BLaER1 (cell line): ENCODE measurements around the gene DGCR8.

Experiments used
- H3K27ac ChIP-seq: shearing (Covaris generic); formaldehyde crosslinking; 2 replicates; pipeline ENCODE4 v1.8.1; 2022
- H3K27me3 ChIP-seq: shearing (Covaris generic); formaldehyde crosslinking; 2 replicates; pipeline ENCODE4 v1.8.1; 2022
- H3K36me3 ChIP-seq: shearing (Covaris generic); formaldehyde crosslinking; 2 replicates; pipeline ENCODE4 v1.8.1; 2022
- H3K4me1 ChIP-seq: shearing (Covaris generic); formaldehyde crosslinking; 2 replicates; pipeline ENCODE4 v1.8.1; 2022
- H3K4me2 ChIP-seq: shearing (Covaris generic); formaldehyde crosslinking; 2 replicates; pipeline ENCODE4 v1.8.1; 2022
- H3K4me3 ChIP-seq: shearing (Covaris generic); formaldehyde crosslinking; 2 replicates; pipeline ENCODE4 v1.8.1; 2022
- H3K9ac ChIP-seq: shearing (Covaris generic); formaldehyde crosslinking; 2 replicates; pipeline ENCODE4 v1.8.1; 2022
- H3K9me3 ChIP-seq: shearing (Covaris generic); formaldehyde crosslinking; 2 replicates; pipeline ENCODE4 v1.8.1; 2022
- H4K20me1 ChIP-seq: shearing (Covaris generic); formaldehyde crosslinking; 2 replicates; pipeline ENCODE4 v1.8.1; 2022
- Cebpa-rat ChIP-seq: shearing (Covaris generic); IDR thresholded peaks from 2 replicates; pipeline ENCODE4 v1.8.1; 2022

The DGCR8 gene

GRCh38 chr22:20052309-20053259 lies 27.5 kb upstream of the DGCR8 start:
- no peaks in the 10 kb centered on the region for H3K27me3 ChIP-seq
- peak overlapping the region; percentile 73; the same call in 1 of the 2 replicates for H3K9ac ChIP-seq
- peaks cover 16% of the 10 kb centered on the region for H3K9me3 ChIP-seq
- no peak for TF ChIP-seq Cebpa-rat
- peaks cover 58% of the 10 kb centered on the region for H3K4me1 ChIP-seq
- peak overlapping the region; percentile 97 for H3K4me2 ChIP-seq
- H3K36me3 ChIP-seq: peaks cover 67% of the 10 kb centered on the region
- H3K27ac ChIP-seq: peak overlapping the region; percentile 90
- H4K20me1 ChIP-seq: no peaks in the 10 kb centered on the region
- 0 out of 2 replicates have a peak overlapping the region, but pooled peaks have one; percentile 45 for H3K4me3 ChIP-seq

DNA sequence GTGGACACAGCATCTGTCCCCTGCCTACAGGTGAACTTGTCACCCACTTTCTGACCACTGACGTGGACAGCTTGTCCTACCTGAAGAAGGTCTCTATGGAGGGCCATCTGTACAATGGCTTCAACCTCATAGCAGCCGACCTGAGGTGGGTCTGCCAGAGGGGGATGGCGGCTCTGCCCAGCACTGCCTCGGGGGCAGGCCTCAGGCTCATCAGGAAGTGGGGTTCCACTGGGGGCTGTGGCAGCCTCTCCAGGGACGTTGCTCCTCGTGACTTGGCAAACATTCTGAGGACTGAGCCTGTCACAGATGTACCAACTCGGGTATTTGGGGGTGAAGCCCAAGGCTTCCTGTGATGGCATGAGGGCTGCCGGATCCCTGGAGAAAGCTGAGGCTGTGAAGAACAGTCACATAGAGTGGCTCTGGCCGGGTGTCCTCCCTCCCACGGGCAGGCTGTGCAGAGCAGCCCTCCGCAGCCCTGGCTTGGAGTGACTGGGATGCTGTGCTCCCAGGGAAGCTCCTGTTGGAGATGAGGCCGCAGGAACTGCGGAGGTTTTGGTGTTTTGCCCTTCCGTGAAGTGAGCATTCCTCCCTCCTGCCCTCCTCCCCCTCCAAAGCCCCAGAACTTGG lies 26.5 kb upstream of the DGCR8 start:
- Histone ChIP-seq H3K4me1 (peaks cover 64% of the 10 kb centered on the region), H3K4me3 (peak overlapping the region; percentile 45), H3K4me2 (peak overlapping the region; percentile 97), H3K27me3 (no peaks in the 10 kb centered on the region), H4K20me1 (no peaks in the 10 kb centered on the region), H3K36me3 (peaks cover 67% of the 10 kb centered on the region), H3K9ac (peak overlapping the region; percentile 73), H3K9me3 (peaks cover 7% of the 10 kb centered on the region), H3K27ac (peak overlapping the region; percentile 90)
- no peak for TF ChIP-seq Cebpa-rat

DNA sequence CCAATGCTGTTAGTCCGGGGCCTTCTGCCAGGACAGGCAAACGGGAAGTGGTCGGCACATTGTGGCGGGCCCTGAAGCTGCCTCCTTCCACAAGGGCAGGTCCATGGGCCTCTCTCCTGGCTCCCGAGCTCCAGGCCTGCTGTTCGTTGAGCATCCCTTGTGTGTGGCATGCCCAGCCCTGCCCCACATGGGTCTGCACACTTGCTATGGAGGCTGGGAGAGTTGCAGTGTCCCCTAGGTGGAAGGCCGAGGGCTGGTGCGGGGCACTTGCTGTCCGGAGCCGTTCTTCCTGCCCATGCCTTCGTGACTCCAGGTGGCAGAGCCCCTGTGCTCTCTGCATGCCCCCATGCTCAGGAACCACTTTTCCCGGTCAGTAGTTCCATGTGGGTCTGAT lies 26.0 kb upstream of the DGCR8 start:
- Histone ChIP-seq H3K9ac (peak overlapping the region; percentile 73), H3K27me3 (no peaks in the 10 kb centered on the region), H3K27ac (peak overlapping the region; percentile 90), H3K9me3 (peaks cover 2% of the 10 kb centered on the region; the same call in 1 of the 2 replicates), H3K36me3 (peaks cover 66% of the 10 kb centered on the region), H4K20me1 (no peaks in the 10 kb centered on the region), H3K4me3 (peak overlapping the region; percentile 45), H3K4me1 (peaks cover 69% of the 10 kb centered on the region), H3K4me2 (peak overlapping the region; percentile 97)
- TF ChIP-seq Cebpa-rat: no peak

- Histone ChIP-seq H3K4me1 (peaks cover 74% of the 10 kb centered on the region), H3K27ac (peak overlapping the region; percentile 90), H3K36me3 (peaks cover 66% of the 10 kb centered on the region)
Observed at GRCh38 chr22:20054485-20054884, 25.6 kb upstream of the DGCR8 start.

DNA sequence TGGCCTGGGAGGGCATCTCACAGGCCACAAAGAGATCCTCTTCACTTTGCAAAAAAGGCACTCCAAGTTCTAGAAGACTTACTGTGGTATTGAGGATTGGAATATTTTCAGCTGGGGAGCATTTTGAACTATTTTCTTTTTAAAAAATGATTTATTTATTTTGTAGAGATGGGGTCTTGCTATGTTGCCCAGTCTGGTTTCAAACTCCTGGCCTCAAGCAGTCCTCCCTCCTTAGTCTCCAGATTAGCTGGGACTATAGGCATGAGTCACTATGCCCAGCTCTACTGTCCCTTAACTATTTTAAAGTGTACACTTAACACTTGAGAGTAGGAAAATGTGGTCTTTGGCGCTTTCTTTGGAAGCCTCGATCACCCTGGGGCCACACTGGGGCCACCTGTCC lies 24.9 kb upstream of the DGCR8 start:
- Histone ChIP-seq H3K9me3 (no peaks in the 10 kb centered on the region), H3K4me2 (peak overlapping the region; percentile 97), H3K27me3 (no peaks in the 10 kb centered on the region), H3K9ac (no peak overlapping the region), H3K4me3 (no peak overlapping the region), H3K4me1 (peaks cover 78% of the 10 kb centered on the region), H3K27ac (peak overlapping the region; percentile 90), H3K36me3 (peaks cover 62% of the 10 kb centered on the region), H4K20me1 (no peaks in the 10 kb centered on the region)
- TF ChIP-seq Cebpa-rat: no peak

More at GRCh38 chr22:20054485-20054884, 25.6 kb upstream of the DGCR8 start:
- H4K20me1 ChIP-seq: no peaks in the 10 kb centered on the region
- peak overlapping the region; percentile 73 for H3K9ac ChIP-seq
- no peaks in the 10 kb centered on the region for H3K9me3 ChIP-seq
- peak overlapping the region; percentile 45 for H3K4me3 ChIP-seq
- peak overlapping the region; percentile 97 for H3K4me2 ChIP-seq
- TF ChIP-seq Cebpa-rat: no peak
- no peaks in the 10 kb centered on the region for H3K27me3 ChIP-seq

- no peak for TF ChIP-seq Cebpa-rat
- peak overlapping the region; percentile 97 for H3K4me2 ChIP-seq
- peak overlapping the region; percentile 90 for H3K27ac ChIP-seq
- H3K36me3 ChIP-seq: peaks cover 67% of the 10 kb centered on the region
- no peaks in the 10 kb centered on the region for H3K27me3 ChIP-seq
- no peaks in the 10 kb centered on the region for H3K9me3 ChIP-seq
- H3K4me3 ChIP-seq: no peak overlapping the region
- no peaks in the 10 kb centered on the region for H4K20me1 ChIP-seq
- peak overlapping the region; percentile 44 for H3K9ac ChIP-seq
- H3K4me1 ChIP-seq: peaks cover 78% of the 10 kb centered on the region
Observed at GRCh38 chr22:20055654-20056053, 24.4 kb upstream of the DGCR8 start.

- no peaks in the 10 kb centered on the region for H4K20me1 ChIP-seq
- peak overlapping the region; percentile 11; the same call in 1 of the 2 replicates for H3K4me3 ChIP-seq
- H3K36me3 ChIP-seq: peaks cover 71% of the 10 kb centered on the region
- H3K4me1 ChIP-seq: peaks cover 78% of the 10 kb centered on the region
- H3K9ac ChIP-seq: peak overlapping the region; percentile 44
- peak overlapping the region; percentile 90 for H3K27ac ChIP-seq
- no peaks in the 10 kb centered on the region for H3K27me3 ChIP-seq
- no peaks in the 10 kb centered on the region for H3K9me3 ChIP-seq
- TF ChIP-seq Cebpa-rat: no peak
- H3K4me2 ChIP-seq: peak overlapping the region; percentile 97
Observed at GRCh38 chr22:20056161-20056560, 23.9 kb upstream of the DGCR8 start.

- Histone ChIP-seq H3K4me2 (peak overlapping the region; percentile 97), H3K27ac (peak overlapping the region; percentile 90), H3K9ac (peak overlapping the region; percentile 44), H3K36me3 (peaks cover 71% of the 10 kb centered on the region), H3K9me3 (no peaks in the 10 kb centered on the region), H4K20me1 (no peaks in the 10 kb centered on the region), H3K4me1 (peaks cover 77% of the 10 kb centered on the region), H3K27me3 (no peaks in the 10 kb centered on the region), H3K4me3 (peak overlapping the region; percentile 11; the same call in 1 of the 2 replicates)
- no peak for TF ChIP-seq Cebpa-rat
Observed at GRCh38 chr22:20056696-20057386, 23.2 kb upstream of the DGCR8 start.

DNA sequence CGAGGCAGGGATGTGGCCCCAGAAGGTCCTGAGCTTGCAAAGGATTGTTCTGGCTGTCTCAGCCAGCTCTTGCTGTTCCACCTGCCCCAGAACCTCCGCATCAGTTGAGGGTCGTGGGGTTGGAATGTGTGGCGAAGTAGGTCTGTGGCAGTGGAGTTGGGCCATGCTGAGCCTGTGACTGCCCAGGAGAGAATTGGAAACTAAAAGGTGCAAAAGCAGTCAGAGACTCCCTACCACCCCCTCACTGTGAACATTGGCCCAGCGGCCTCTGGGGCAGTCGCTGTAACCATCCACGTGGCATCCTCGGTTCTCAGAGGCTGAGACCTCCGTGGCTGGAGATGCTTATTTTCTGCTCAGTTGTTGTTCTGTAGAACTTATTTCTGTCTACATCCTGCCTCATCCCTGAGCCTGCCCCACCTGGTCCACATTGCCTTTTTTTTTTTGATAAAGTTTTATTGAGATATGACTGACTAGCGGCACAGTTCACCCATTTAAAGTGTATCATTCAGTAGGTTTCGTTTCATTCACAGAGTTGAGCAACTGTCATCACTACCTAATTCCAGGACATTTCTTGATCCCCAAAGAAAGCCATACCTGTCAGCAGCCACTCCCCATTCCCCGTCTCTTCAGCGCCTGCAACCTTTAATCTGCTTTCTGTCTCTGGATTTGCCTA lies 22.3 kb upstream of the DGCR8 start:
- peaks cover 68% of the 10 kb centered on the region for H3K4me1 ChIP-seq
- no peaks in the 10 kb centered on the region for H4K20me1 ChIP-seq
- H3K9ac ChIP-seq: no peak overlapping the region
- H3K27me3 ChIP-seq: no peaks in the 10 kb centered on the region
- H3K4me3 ChIP-seq: no peak overlapping the region
- H3K4me2 ChIP-seq: no peak overlapping the region
- peak overlapping the region; percentile 90; the same call in 1 of the 2 replicates for H3K27ac ChIP-seq
- peaks cover 73% of the 10 kb centered on the region for H3K36me3 ChIP-seq
- H3K9me3 ChIP-seq: no peaks in the 10 kb centered on the region
- no peak for TF ChIP-seq Cebpa-rat
